Measurements from ENCODE around the gene BICD1.
A peak's percentile ranks its signal among the peaks of the same experiment; 100 is the strongest.

The BICD1 gene

GRCh38 chr12:32106517-32107358, at the start of gene BICD1:
Gene BICD1, plus strand, starts transcription at chr12:32106847. Its CDS starts 485 bp downstream, at chr12:32107332.
- no peaks in the 10 kb centered on the region for H3K9me3 Mint-ChIP-seq
- intact Hi-C loops (cut with micrococcal nuclease) = loop anchor here (2.0 kb wide), 1 partner anchor 420 kb away; no protein-coding TSS in a partner anchor
- peak within 1 kb of the TSS; percentile 83 for H3K27ac Mint-ChIP-seq
- H3K4me1 Mint-ChIP-seq (ENCODE audit: low read depth) = peaks cover 20% of the 10 kb centered on the region
- H3K4me3 Mint-ChIP-seq = peak within 1 kb of the TSS; percentile 99
- peaks cover 9% of the 10 kb centered on the region for H3K36me3 Mint-ChIP-seq (ENCODE audit: low read depth)
- H3K27me3 Mint-ChIP-seq = peaks cover 19% of the 10 kb centered on the region

- Mint-ChIP-seq H3K9me3 (no peaks in the 10 kb centered on the region), H3K4me3 (no peak overlapping the region), H3K4me1 (ENCODE audit: low read depth) (peaks cover 11% of the 10 kb centered on the region), H3K27ac (no peak overlapping the region), H3K27me3 (peaks cover 2% of the 10 kb centered on the region), H3K36me3 (ENCODE audit: low read depth) (no peaks in the 10 kb centered on the region)
- intact Hi-C loops (cut with micrococcal nuclease) = loop anchor here (2.0 to 5.0 kb wide), 2 partner anchors 252 to 379 kb away; no protein-coding TSS in a partner anchor
These were observed 45.6 kb upstream of the BICD1 start for GRCh38 chr12:32061033-32061432.

GRCh38 chr12:32062881-32063280, 43.8 kb upstream of the BICD1 start:
- H3K27ac Mint-ChIP-seq = no peak overlapping the region
- intact Hi-C loops (cut with micrococcal nuclease) = loop anchor here (5.0 kb wide), 1 partner anchor 381 kb away; no protein-coding TSS in a partner anchor
- no peak overlapping the region for H3K4me3 Mint-ChIP-seq
- H3K4me1 Mint-ChIP-seq (ENCODE audit: low read depth) = peaks cover 11% of the 10 kb centered on the region
- H3K36me3 Mint-ChIP-seq (ENCODE audit: low read depth) = no peaks in the 10 kb centered on the region
- H3K9me3 Mint-ChIP-seq = no peaks in the 10 kb centered on the region
- H3K27me3 Mint-ChIP-seq = peaks cover 2% of the 10 kb centered on the region

DNA sequence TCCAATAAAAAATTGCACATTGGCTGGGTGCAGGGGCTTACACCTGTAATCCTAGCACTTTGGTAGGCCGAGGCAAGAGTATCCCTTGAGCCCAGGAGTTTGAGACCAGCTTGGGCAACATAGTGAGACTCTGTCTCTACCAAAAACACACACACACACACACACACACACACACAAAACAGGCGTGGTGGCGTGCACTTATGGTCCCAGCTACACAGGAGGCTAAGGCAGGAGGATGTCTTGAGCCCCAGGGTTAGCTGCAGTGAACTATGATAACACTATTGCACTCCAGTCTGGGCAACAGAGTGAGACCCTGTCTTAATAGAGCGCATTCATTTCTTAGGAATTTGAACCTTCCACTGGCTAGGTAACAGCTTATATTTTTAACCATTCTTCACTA, 42.9 kb upstream of the BICD1 start:
- H3K4me1 Mint-ChIP-seq (ENCODE audit: low read depth) = peaks cover 11% of the 10 kb centered on the region
- H3K27ac Mint-ChIP-seq = peak overlapping the region; percentile 38
- H3K36me3 Mint-ChIP-seq (ENCODE audit: low read depth) = no peaks in the 10 kb centered on the region
- peaks cover 2% of the 10 kb centered on the region for H3K27me3 Mint-ChIP-seq
- H3K4me3 Mint-ChIP-seq = no peak overlapping the region
- intact Hi-C loops (cut with micrococcal nuclease) = loop anchor here (5.0 kb wide), 1 partner anchor 381 kb away; no protein-coding TSS in a partner anchor
- H3K9me3 Mint-ChIP-seq = no peaks in the 10 kb centered on the region

- H3K4me3 Mint-ChIP-seq = no peak overlapping the region
- H3K36me3 Mint-ChIP-seq (ENCODE audit: low read depth) = no peaks in the 10 kb centered on the region
- peaks cover 3% of the 10 kb centered on the region for H3K27me3 Mint-ChIP-seq
These were observed 40.4 kb upstream of the BICD1 start for GRCh38 chr12:32066206-32066605.

GRCh38 chr12:32069071-32069470, 37.6 kb upstream of the BICD1 start:
- intact Hi-C loops (cut with micrococcal nuclease) = no loop called here
- H3K27me3 Mint-ChIP-seq = peaks cover 2% of the 10 kb centered on the region
- peaks cover 5% of the 10 kb centered on the region for H3K4me1 Mint-ChIP-seq (ENCODE audit: low read depth)
- no peaks in the 10 kb centered on the region for H3K9me3 Mint-ChIP-seq
- H3K4me3 Mint-ChIP-seq = no peak overlapping the region
- no peaks in the 10 kb centered on the region for H3K36me3 Mint-ChIP-seq (ENCODE audit: low read depth)
- no peak overlapping the region for H3K27ac Mint-ChIP-seq

More at GRCh38 chr12:32066206-32066605, 40.4 kb upstream of the BICD1 start:
- intact Hi-C loops (cut with micrococcal nuclease) = no loop called here
- H3K27ac Mint-ChIP-seq = no peak overlapping the region
- no peaks in the 10 kb centered on the region for H3K9me3 Mint-ChIP-seq
- peaks cover 11% of the 10 kb centered on the region for H3K4me1 Mint-ChIP-seq (ENCODE audit: low read depth)

DNA sequence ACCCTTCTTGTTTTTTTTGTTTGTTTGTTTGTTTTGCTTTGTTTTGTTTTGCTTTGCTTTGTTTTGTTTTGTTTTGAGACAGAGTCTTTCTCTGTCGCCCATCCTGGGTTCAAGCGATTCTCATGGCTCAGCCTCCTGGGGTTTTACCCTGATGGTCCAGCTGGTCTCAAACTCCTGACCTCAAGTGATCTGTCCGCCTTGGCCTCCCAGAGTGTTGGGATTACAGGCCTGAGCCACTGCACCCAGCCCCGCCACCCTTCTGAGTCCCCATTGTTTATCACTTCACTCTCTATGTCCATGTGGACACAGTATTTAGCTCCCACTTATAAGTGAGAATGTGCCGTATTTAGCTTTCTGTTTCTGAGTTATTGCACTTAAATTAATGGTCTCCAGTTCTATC, 36.9 kb upstream of the BICD1 start:
- no peaks in the 10 kb centered on the region for H3K9me3 Mint-ChIP-seq
- no peaks in the 10 kb centered on the region for H3K4me1 Mint-ChIP-seq (ENCODE audit: low read depth)
- H3K27me3 Mint-ChIP-seq = peaks cover 2% of the 10 kb centered on the region
- H3K36me3 Mint-ChIP-seq (ENCODE audit: low read depth) = no peaks in the 10 kb centered on the region
- H3K27ac Mint-ChIP-seq = no peak overlapping the region
- intact Hi-C loops (cut with micrococcal nuclease) = no loop called here
- no peak overlapping the region for H3K4me3 Mint-ChIP-seq

DNA sequence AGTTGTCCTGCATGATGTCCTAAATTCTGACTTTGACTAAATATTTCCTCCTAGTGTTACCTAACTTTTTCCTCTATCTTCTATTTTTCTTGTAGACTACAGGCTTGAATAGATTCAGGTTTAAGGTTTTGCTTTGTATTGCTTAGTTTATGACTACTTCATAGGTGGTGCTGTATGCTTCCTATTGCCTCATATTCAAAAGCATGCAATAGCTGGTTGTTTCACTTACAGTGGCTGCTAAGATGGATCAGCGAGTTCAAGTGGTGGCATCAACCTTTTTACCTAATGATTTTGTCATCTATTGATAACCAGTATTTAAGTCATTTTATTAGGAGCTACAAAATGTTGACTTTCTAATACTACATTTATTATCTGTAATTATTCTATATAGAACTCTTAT, 36.3 kb upstream of the BICD1 start:
- Mint-ChIP-seq H3K27ac (no peak overlapping the region), H3K4me3 (no peak overlapping the region), H3K9me3 (no peaks in the 10 kb centered on the region), H3K36me3 (ENCODE audit: low read depth) (no peaks in the 10 kb centered on the region), H3K4me1 (ENCODE audit: low read depth) (no peaks in the 10 kb centered on the region), H3K27me3 (peaks cover 2% of the 10 kb centered on the region)
- intact Hi-C loops (cut with micrococcal nuclease) = no loop called here

- Mint-ChIP-seq H3K36me3 (ENCODE audit: low read depth) (no peaks in the 10 kb centered on the region), H3K4me3 (no peak overlapping the region), H3K27ac (no peak overlapping the region), H3K27me3 (peaks cover 2% of the 10 kb centered on the region), H3K9me3 (no peaks in the 10 kb centered on the region), H3K4me1 (ENCODE audit: low read depth) (no peaks in the 10 kb centered on the region)
- intact Hi-C loops (cut with micrococcal nuclease) = no loop called here
These were observed 34.5 kb upstream of the BICD1 start for GRCh38 chr12:32072102-32072501.

DNA sequence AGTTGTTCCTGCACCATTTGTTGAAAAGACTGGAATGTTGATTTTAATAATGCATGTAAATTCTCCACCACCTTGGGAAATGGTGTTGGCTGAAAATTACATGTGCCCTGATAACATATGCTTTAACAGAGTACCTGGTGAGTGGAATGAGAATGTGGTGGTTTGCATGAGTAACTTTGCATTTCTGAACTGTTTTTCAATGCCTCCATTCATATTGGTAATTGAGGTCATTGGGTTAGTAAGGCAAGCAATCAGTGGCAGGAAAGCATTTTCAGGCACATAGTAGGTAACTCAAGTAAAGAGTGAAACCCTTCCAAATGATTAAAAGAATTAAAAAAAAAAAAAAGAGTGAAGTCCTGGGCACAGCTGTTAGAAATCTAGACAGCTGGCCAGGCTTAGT, 32.2 kb upstream of the BICD1 start:
- peaks cover 2% of the 10 kb centered on the region for H3K27me3 Mint-ChIP-seq
- no peaks in the 10 kb centered on the region for H3K9me3 Mint-ChIP-seq
- no peak overlapping the region for H3K4me3 Mint-ChIP-seq
- intact Hi-C loops (cut with micrococcal nuclease) = no loop called here
- H3K27ac Mint-ChIP-seq = no peak overlapping the region
- H3K4me1 Mint-ChIP-seq (ENCODE audit: low read depth) = no peaks in the 10 kb centered on the region
- H3K36me3 Mint-ChIP-seq (ENCODE audit: low read depth) = no peaks in the 10 kb centered on the region

DNA sequence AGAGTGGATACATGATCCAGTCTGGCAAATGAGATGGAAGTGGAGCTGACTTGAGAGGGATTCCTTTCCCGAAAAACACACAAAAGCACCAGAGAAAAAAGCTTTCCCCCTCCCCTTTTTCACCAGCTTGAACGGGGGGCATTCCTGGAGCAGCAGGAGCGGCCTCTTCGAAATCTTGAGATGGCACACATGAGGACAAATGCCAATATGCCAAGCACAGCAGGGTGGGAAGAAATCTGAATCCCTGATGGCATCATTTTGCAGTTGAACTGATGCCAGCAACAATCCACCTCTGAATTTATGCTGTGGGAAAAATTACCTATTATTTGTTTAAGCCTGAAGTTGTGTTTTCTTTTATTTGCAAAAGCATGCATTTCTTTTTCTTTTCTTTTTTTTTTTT, 29.7 kb upstream of the BICD1 start:
- Mint-ChIP-seq H3K9me3 (no peaks in the 10 kb centered on the region), H3K4me1 (ENCODE audit: low read depth) (no peaks in the 10 kb centered on the region), H3K27me3 (no peaks in the 10 kb centered on the region), H3K36me3 (ENCODE audit: low read depth) (no peaks in the 10 kb centered on the region), H3K27ac (no peak overlapping the region), H3K4me3 (no peak overlapping the region)
- intact Hi-C loops (cut with micrococcal nuclease) = no loop called here

- intact Hi-C loops (cut with micrococcal nuclease) = no loop called here
- no peak overlapping the region for H3K4me3 Mint-ChIP-seq
- no peaks in the 10 kb centered on the region for H3K27me3 Mint-ChIP-seq
- no peaks in the 10 kb centered on the region for H3K36me3 Mint-ChIP-seq (ENCODE audit: low read depth)
- H3K9me3 Mint-ChIP-seq = no peaks in the 10 kb centered on the region
- no peaks in the 10 kb centered on the region for H3K4me1 Mint-ChIP-seq (ENCODE audit: low read depth)
- no peak overlapping the region for H3K27ac Mint-ChIP-seq
These were observed 26.2 kb upstream of the BICD1 start for GRCh38 chr12:32080435-32080834.

DNA sequence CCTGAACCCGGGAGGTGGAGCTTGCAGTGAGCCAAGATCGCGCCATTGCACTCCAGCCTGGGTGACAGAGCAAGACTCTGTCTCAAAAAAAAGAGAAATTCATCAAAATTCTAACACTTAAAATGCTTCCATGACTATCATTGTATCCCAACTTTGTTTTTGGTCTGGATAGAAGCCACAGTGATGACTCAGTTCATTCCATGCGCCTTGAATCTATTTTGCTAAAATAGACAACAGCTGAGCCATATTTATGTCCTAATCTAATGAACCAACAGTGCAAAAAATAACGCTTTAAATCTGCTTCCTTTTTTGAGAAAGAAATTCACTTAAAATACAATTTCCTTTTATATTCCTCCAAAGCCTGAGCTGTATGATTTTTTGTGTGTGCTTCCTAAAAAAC, 23.2 kb upstream of the BICD1 start:
- Mint-ChIP-seq H3K27me3 (no peaks in the 10 kb centered on the region), H3K27ac (no peak overlapping the region)
- intact Hi-C loops (cut with micrococcal nuclease) = no loop called here

DNA sequence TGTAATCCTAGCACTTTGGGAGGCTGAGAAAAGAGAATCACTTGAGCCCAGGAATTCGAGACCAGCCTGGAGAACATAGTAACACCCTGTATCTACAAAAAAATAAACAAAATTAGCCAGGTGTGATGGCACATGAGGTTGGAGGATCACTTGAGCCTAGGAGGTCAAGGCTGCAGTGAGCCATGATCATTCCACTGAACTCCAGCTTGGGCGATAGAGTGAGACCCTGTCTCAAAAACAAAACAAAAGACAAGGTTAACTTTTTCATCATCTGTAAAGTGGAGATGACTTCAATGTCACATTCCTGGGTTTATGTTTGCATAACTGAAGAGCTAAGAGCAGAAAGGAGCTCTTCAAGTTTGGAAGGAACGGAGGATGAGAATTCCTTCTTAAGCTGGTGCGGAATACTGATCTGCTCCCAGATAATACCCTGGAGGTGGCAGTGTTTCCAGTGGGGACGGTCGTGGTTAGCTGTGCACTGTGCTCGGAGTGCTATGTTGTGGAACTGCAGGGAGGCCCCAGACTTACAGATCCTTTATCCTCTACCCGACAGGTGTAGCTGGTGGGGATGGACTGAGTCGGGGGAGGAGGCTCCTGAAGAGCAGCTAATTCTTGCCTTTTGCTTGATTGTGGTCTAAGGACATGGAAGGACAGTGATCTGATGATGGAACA, 22.5 kb upstream of the BICD1 start:
- no peaks in the 10 kb centered on the region for H3K9me3 Mint-ChIP-seq
- no peak overlapping the region for H3K27ac Mint-ChIP-seq
- intact Hi-C loops (cut with micrococcal nuclease) = no loop called here

More for the DNA sequence above, 23.2 kb upstream of the BICD1 start:
- Mint-ChIP-seq H3K4me3 (no peak overlapping the region), H3K9me3 (no peaks in the 10 kb centered on the region), H3K36me3 (ENCODE audit: low read depth) (no peaks in the 10 kb centered on the region), H3K4me1 (ENCODE audit: low read depth) (no peaks in the 10 kb centered on the region)

More for the DNA sequence above, 22.5 kb upstream of the BICD1 start:
- no peaks in the 10 kb centered on the region for H3K36me3 Mint-ChIP-seq (ENCODE audit: low read depth)
- H3K27me3 Mint-ChIP-seq = no peaks in the 10 kb centered on the region
- H3K4me1 Mint-ChIP-seq (ENCODE audit: low read depth) = no peaks in the 10 kb centered on the region
- H3K4me3 Mint-ChIP-seq = no peak overlapping the region

Measured in dendritic cell treated with granulocyte-macrophage colony-stimulating factor and Interleukin-4, amounts not matched to agents 40 ng/mL and 50 ng/mL, for 4 days (primary cell).